GM12801 (cell line): Measurements from ENCODE around the gene LMO3.

Experiments used
- TF ChIP-seq, protein P1 (sequence below): IDR thresholded peaks from one replicate; pipeline ENCODE4 v1.5.1; 2011; ENCODE audit warnings: control low read depth; ENCODE audit not compliant: insufficient read length; ENCODE audit errors: extremely low read depth

The LMO3 gene

DNA sequence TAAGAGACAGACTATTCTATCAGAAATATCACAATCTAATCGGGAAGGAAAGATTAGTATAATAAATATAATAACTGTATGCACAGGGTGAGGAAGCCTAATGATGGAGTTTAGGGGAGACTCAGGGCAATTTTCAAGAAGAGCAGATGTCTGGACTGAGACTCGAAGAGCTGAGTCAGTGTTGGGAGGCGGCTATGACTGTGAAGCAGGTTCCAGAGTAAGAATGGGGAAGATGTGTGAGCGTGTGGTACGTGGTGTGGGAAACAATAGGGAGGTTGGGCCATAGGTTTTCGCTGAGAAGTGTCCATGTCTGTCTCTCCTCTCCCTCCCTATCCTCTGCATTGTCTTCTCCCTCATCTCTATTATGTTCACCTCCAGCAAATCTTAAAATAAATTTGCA, 85.6 kb downstream of the LMO3 start:
- TF ChIP-seq, protein P1, sequence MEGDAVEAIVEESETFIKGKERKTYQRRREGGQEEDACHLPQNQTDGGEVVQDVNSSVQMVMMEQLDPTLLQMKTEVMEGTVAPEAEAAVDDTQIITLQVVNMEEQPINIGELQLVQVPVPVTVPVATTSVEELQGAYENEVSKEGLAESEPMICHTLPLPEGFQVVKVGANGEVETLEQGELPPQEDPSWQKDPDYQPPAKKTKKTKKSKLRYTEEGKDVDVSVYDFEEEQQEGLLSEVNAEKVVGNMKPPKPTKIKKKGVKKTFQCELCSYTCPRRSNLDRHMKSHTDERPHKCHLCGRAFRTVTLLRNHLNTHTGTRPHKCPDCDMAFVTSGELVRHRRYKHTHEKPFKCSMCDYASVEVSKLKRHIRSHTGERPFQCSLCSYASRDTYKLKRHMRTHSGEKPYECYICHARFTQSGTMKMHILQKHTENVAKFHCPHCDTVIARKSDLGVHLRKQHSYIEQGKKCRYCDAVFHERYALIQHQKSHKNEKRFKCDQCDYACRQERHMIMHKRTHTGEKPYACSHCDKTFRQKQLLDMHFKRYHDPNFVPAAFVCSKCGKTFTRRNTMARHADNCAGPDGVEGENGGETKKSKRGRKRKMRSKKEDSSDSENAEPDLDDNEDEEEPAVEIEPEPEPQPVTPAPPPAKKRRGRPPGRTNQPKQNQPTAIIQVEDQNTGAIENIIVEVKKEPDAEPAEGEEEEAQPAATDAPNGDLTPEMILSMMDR, result no peak

DNA sequence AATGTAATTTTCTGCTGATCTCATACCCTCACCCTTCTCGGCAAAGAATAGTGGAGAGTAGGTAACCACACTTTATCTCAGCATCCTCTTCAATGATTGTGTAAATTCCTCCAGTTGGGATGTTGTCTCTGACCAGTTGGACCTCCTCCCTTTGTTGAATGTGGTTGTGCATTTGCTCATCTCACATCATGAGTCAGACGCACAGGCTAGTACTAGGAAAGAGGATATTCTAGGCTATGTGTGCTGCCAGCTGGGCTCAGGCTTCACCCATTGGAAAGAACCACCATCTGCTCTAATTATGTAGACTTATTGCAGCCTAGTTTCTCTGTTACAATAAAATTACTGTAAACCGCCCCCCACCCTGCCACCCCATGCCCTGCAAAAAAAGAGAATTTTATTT, 90.3 kb downstream of the LMO3 start:
- TF ChIP-seq, protein P1, result no peak

DNA sequence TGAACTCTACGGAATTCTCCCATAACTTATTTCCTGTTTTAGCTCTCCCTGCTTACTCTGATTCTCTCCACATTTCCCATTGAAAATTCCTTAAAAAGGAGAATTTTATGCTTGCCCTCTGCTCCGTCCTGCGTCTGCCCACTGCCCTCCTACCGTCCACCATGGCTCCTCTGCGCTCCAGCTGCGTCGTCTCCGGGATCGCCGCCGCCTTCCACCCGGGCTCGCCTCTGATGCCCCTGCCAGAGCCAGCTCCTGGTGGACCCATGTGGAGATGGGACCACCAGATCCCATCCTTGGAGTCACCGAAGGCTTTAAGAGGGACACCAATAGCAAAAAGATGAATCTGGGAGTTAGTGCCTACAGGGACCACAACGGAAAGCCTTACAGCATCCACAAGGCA, 92.7 kb downstream of the LMO3 start:
- TF ChIP-seq, protein P1, result no peak

DNA sequence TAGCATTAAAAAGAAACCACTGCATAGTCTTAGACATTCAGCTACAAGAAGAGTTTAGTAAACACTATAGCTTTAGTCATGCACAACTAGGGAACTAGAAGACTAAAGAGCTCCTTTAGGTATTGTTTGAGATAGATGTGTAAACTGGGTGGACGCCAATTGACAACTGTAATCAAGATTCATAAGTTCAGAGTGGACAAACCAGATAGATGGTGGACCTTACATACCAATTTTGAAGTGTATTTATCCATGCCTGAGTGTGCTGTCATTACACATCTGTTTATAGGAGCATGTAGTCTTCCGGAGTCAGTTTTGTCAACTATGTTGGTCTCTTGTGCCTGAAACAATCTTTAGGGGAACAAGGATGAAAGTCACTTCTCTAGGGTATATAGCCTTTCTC, 96.6 kb downstream of the LMO3 start:
- TF ChIP-seq, protein P1, result no peak

DNA sequence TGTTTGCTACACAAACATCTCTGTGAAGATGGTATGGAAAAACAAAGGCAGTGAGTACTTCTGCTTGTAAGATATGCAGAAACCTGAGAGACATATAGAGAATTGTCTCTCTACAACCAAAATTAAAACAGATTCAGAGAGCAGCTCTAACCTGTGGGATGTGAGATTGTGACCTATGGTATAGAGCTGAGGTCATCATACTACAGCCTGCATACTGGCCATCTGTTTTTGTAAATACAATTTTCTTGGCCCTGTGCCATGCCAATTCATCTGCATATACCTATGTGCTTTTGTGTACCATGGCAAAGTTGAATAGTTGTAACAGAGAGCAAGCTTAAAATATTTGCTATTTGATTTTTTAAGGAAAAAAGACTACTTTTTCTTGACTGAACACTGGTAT, 99.6 kb downstream of the LMO3 start:
- TF ChIP-seq, protein P1, result no peak

DNA sequence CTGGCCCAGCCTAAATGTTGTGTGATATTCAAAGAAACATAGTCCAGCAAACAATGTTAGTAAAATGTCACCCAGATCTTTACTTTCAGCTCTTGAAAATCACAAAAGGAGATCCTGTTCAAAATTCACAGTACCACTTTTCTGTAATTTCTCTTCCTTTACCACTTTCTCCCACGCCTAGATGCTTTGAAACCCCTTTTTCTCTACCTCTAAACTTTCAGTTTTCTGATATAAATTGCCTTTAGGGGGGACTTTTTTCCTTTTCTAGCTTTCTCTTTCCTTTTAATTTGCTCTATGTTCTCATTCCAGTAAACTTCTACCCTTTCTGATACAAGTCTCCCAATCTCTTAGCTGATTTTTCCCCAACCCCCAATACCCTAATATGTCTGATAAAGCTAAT, 101.8 kb downstream of the LMO3 start:
- TF ChIP-seq, protein P1, result no peak

DNA sequence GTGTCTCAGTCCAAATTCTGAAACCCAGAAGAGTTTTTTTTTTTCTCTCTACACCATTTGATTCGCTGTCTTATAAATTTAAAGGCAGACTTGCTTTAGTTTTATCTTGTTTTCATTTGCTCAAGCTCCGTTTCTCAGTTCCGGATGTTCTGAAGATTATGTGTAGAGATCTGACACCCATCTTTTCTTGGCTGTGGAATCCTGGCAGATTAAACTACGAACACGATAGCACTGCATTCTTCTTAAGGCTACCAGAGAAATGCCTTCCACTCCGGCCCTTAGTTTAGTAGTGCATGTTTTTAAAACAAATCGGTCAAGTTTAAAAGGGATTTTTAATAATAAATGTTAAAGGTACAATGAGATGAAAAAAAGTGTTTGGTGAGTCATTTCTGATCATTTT, 106.4 kb downstream of the LMO3 start:
- TF ChIP-seq, protein P1, result no peak
